GM23248 (cell line): ENCODE data around the gene ADCY2. TPM values are rescaled to one million over a fixed set of nuclear protein-coding genes. Genes with fewer than 3 reads are reported as not detected.

Experiments used
- DNase-seq: peaks from one replicate; pipeline ENCODE4 v3.0.0-alpha.2; 2015
- H2AFZ ChIP-seq: fragments of 200-600 bp; sonication (generic); 2 replicates; pipeline ENCODE4 v1.6.1; 2016; ENCODE audit warnings: antibody characterized with exemption
- H3F3A ChIP-seq: fragments of 200-600 bp; sonication (generic); 2 replicates; pipeline ENCODE4 v1.6.1; 2016; ENCODE audit warnings: mild to moderate bottlenecking, antibody characterized with exemption, mixed run types; ENCODE audit not compliant: insufficient read depth
- H3K27ac ChIP-seq: fragments of 200-600 bp; sonication (generic); 2 replicates; pipeline ENCODE4 v1.5.1; 2016; ENCODE audit warnings: mild to moderate bottlenecking
- H3K27me3 ChIP-seq: fragments of 200-600 bp; sonication (generic); replicated peaks from 2 replicates; pipeline ENCODE4 v1.6.1; 2016; ENCODE audit warnings: mild to moderate bottlenecking; ENCODE audit not compliant: insufficient read depth
- H3K36me3 ChIP-seq: fragments of 200-600 bp; sonication (generic); 2 replicates; pipeline ENCODE4 v1.6.1; 2016; ENCODE audit warnings: low read depth, mild to moderate bottlenecking
- H3K4me1 ChIP-seq: fragments of 200-600 bp; sonication (generic); 2 replicates; pipeline ENCODE4 v1.6.1; 2016; ENCODE audit warnings: mild to moderate bottlenecking; ENCODE audit not compliant: insufficient read depth
- H3K4me2 ChIP-seq: fragments of 200-600 bp; sonication (generic); one replicate; pipeline ENCODE4 v1.6.1; 2016; ENCODE audit warnings: mild to moderate bottlenecking; ENCODE audit not compliant: unreplicated experiment
- H3K4me3 ChIP-seq: fragments of 200-600 bp; sonication (generic); 2 replicates; pipeline ENCODE4 v1.5.1; 2016; ENCODE audit warnings: mild to moderate bottlenecking
- H3K79me2 ChIP-seq: fragments of 200-600 bp; sonication (generic); 2 replicates; pipeline ENCODE4 v1.6.1; 2016; ENCODE audit warnings: mild to moderate bottlenecking; ENCODE audit not compliant: insufficient read depth
- H3K9ac ChIP-seq: fragments of 200-600 bp; sonication (generic); 2 replicates; pipeline ENCODE4 v1.6.1; 2016; ENCODE audit warnings: mild to moderate bottlenecking
- H3K9me2 ChIP-seq: fragments of 200-600 bp; sonication (generic); 2 replicates; pipeline ENCODE4 v1.6.1; 2016; ENCODE audit warnings: mixed run types, mild to moderate bottlenecking, moderate library complexity; ENCODE audit not compliant: insufficient read depth
- H3K9me3 ChIP-seq: fragments of 200-600 bp; sonication (generic); one replicate; pipeline ENCODE4 v1.6.1; 2017; ENCODE audit warnings: low read depth
- H4K20me1 ChIP-seq: fragments of 200-600 bp; sonication (generic); 2 replicates; pipeline ENCODE4 v1.6.0; 2016; ENCODE audit not compliant: insufficient read depth
- EZH2 ChIP-seq: fragments of 200-600 bp; sonication (generic); IDR thresholded peaks from 2 replicates; pipeline ENCODE4 v1.6.1; 2018; ENCODE audit warnings: antibody characterized with exemption, mild to moderate bottlenecking; ENCODE audit not compliant: insufficient read depth, poor library complexity, severe bottlenecking
- EZH2phosphoT487 ChIP-seq: fragments of 200-600 bp; sonication (generic); IDR thresholded peaks from 2 replicates; pipeline ENCODE4 v1.6.1; 2018; ENCODE audit warnings: antibody characterized with exemption, moderate library complexity, mild to moderate bottlenecking, low read depth; ENCODE audit not compliant: insufficient read depth
- WGBS, 2 experiments: methylation state at CpG; one replicate each; pipeline ENCODE4 v1.1.6; 2015 to 2017; ENCODE audit warnings: low lambda C conversion rate in 2 of 2, low coverage in 1 of 2; ENCODE audit errors: missing lambda C conversion rate in 2 of 2; 5-methylcytosine and 5-hydroxymethylcytosine counted together
- in situ Hi-C: fragments of 300-500 bp; cut with MboI; formaldehyde crosslinking; loops from 2 replicates; pipeline ENCODE4 v1.15.0; 2020
- polyA plus RNA-seq: library from polyadenylated mRNA; unstranded; fragments of >200 nt; fragmentation: Nextera tagmentation; extraction: Ambion mirVana; gene quantifications from 2 replicates; pipeline ENCODE4 v1.2.1, GENCODE V29; 2016
- total RNA-seq: library from RNA; depleted of rRNA; stranded (reverse); fragments of >200 nt; shearing (Covaris generic); gene quantifications from 2 replicates; pipeline ENCODE4 v1.2.3, GENCODE V29; 2014

Gene ADCY2
- total and polyA plus RNA-seq, 2 experiments from 2014 or later = 0.11 TPM; not detected in 1

DNA sequence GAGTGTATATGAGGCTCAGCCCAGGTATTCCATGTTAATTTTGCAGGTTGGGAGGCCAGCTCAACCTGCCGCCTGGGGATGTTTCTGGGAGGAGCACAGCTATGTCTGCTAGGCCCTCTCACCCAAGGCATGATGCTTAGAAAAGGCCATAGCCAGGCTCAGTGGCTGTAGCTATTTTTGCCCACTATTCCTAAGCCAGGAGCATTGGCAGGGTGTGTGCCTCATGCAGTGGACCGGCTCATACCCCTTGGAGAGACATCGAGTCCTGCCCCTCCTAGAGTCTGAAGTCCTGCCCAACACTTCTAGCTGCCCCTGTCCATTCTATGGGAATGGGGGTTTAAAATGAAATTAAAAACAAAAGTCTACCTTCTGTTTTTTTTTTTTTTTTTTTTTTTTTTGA, 22.3 kb downstream of the ADCY2 start:
- Histone ChIP-seq H2AFZ (no peak overlapping the region), H3K9me2 (no peaks in the 10 kb centered on the region), H3K4me3 (no peak overlapping the region), H3K4me1 (no peaks in the 10 kb centered on the region), H3K79me2 (no peaks in the 10 kb centered on the region), H4K20me1 (no peaks in the 10 kb centered on the region), H3K27ac (no peak overlapping the region), H3F3A (no peaks in the 10 kb centered on the region), H3K9ac (no peak overlapping the region), H3K27me3 (no peaks in the 10 kb centered on the region), H3K9me3 (no peaks in the 10 kb centered on the region), H3K4me2 (no peak overlapping the region), H3K36me3 (no peaks in the 10 kb centered on the region)
- in situ Hi-C loops = no loop called here
- no peak for DNase-seq
- 63 to 71% methylated on average over 3 of the region's 3 CpGs for WGBS, 2 experiments
- TF ChIP-seq EZH2phosphoT487 = no peak
- TF ChIP-seq EZH2 = no peak

DNA sequence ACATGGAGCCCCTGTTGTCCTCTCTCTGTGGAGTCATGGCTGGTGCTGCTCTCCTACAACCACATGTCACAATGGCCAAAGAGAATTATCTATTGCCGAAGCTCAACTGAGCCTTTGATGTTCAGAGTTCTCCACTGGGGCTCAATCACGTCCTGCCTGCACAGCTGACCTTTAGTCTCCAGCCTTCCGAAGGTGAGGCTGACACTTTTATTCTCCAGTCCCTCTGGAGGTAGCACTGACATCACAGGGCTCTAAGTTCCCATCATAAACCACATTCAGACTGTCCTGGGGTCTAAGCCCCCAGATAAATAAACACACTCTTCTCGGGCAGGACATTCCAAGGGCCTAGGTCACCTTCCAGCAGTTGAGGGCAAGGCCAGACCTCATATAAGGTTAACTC, 23.4 kb downstream of the ADCY2 start:
- H3K9ac ChIP-seq = no peak overlapping the region
- H3K27ac ChIP-seq = no peak overlapping the region
- H3K4me1 ChIP-seq = no peaks in the 10 kb centered on the region
- no peaks in the 10 kb centered on the region for H3F3A ChIP-seq
- no peaks in the 10 kb centered on the region for H3K36me3 ChIP-seq
- H3K9me3 ChIP-seq = no peaks in the 10 kb centered on the region
- no peaks in the 10 kb centered on the region for H3K79me2 ChIP-seq
- WGBS, 2 experiments = 51 to 56% methylated on average over 4 of the region's 4 CpGs
- in situ Hi-C loops = no loop called here
- no peak for DNase-seq
- no peaks in the 10 kb centered on the region for H3K27me3 ChIP-seq
- no peak overlapping the region for H3K4me3 ChIP-seq
- H2AFZ ChIP-seq = no peak overlapping the region
- H3K9me2 ChIP-seq = no peaks in the 10 kb centered on the region
- no peak for TF ChIP-seq EZH2
- no peak for TF ChIP-seq EZH2phosphoT487
- H4K20me1 ChIP-seq = no peaks in the 10 kb centered on the region
- no peak overlapping the region for H3K4me2 ChIP-seq

DNA sequence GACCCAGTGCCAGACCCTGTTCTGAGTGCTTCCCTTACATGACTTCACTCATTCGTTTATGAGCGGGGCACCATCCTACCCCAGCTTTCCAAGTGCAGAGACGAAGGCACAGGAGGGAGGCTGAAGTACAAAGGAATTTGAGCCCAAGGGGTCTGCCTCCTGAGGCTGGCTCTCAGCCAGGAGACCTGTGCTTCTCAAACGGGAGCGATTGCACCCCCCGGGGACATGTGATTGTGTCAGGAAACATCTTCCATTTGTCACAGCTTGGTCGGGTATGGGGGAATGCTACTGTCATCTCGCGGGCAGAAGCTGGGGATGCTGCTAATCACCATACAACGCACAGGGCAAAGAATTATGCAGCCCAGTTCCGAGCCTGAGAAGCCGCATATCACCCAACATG, 23.9 kb downstream of the ADCY2 start:
- H3K36me3 ChIP-seq = no peaks in the 10 kb centered on the region
- H3K79me2 ChIP-seq = no peaks in the 10 kb centered on the region
- DNase-seq = no peak
- H3K4me2 ChIP-seq = no peak overlapping the region
- H3F3A ChIP-seq = no peaks in the 10 kb centered on the region
- no peak overlapping the region for H3K9ac ChIP-seq
- no peak overlapping the region for H3K27ac ChIP-seq
- WGBS, 2 experiments = 49 to 55% methylated on average over 12 of the region's 12 CpGs
- no peak overlapping the region for H3K4me3 ChIP-seq
- H4K20me1 ChIP-seq = no peaks in the 10 kb centered on the region
- no peaks in the 10 kb centered on the region for H3K9me3 ChIP-seq
- H2AFZ ChIP-seq = no peak overlapping the region
- no peaks in the 10 kb centered on the region for H3K9me2 ChIP-seq
- TF ChIP-seq EZH2phosphoT487 (no peak), EZH2 (no peak)
- in situ Hi-C loops = no loop called here
- H3K4me1 ChIP-seq = no peaks in the 10 kb centered on the region
- H3K27me3 ChIP-seq = no peaks in the 10 kb centered on the region

DNA sequence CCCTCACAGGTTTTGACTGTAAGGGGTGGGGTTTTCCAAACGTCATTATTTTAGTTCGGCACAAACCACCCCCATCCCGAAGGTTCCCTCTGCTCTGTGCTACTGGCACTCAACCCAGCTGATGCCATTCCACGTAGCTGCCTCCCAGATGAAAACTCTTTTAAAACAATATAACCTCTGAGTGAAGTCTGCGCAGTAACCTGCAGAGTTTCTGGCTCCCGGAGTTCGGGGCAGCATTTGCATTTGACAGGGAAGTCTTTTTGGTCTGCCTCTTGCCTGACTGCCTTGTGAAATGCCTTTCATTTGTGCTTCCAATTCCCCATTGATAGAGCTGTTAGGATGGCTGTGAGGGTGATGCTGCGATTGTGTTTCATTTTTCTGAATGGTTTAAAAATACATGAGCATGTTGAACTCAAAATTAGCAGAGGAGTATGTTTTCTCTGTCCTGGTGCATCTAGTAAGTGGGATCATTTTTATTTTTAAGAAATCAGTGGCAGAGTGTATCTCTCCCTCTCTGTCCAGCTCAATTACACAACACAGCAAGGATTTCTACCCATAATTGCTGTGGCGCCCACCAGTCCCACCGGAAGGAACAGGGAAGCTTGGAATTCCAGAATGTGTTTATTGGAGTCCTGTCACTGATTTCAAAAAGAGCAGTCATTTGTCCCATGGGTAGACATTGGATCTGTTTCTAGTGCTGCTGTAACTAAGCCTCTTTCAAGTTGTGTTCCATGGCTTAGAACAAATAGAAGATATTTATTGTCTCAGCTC, 24.8 kb downstream of the ADCY2 start:
- in situ Hi-C loops = no loop called here
- no peaks in the 10 kb centered on the region for H3K27me3 ChIP-seq
- 6 to 10% methylated on average over 10 of the region's 10 CpGs for WGBS, 2 experiments
- no peaks in the 10 kb centered on the region for H3F3A ChIP-seq
- H3K27ac ChIP-seq = no peak overlapping the region
- no peak overlapping the region for H3K4me2 ChIP-seq
- DNase-seq = no peak
- no peak overlapping the region for H3K4me3 ChIP-seq
- no peaks in the 10 kb centered on the region for H3K79me2 ChIP-seq
- H3K9me3 ChIP-seq = no peaks in the 10 kb centered on the region
- H3K9ac ChIP-seq = no peak overlapping the region
- no peak overlapping the region for H2AFZ ChIP-seq
- no peaks in the 10 kb centered on the region for H3K4me1 ChIP-seq
- H3K36me3 ChIP-seq = no peaks in the 10 kb centered on the region
- no peaks in the 10 kb centered on the region for H4K20me1 ChIP-seq
- no peaks in the 10 kb centered on the region for H3K9me2 ChIP-seq
- TF ChIP-seq EZH2phosphoT487 (no peak), EZH2 (no peak)
